ENCODE measurements around the gene PSTPIP1. TPM values are rescaled to one million over a fixed set of nuclear protein-coding genes. Genes with fewer than 3 reads are reported as not detected.
A peak's percentile ranks its signal among the peaks of the same experiment; 100 is the strongest.

Gene PSTPIP1
- total RNA-seq, 2 donors from 2014 or later, result 3.3 to 3.6 TPM

DNA sequence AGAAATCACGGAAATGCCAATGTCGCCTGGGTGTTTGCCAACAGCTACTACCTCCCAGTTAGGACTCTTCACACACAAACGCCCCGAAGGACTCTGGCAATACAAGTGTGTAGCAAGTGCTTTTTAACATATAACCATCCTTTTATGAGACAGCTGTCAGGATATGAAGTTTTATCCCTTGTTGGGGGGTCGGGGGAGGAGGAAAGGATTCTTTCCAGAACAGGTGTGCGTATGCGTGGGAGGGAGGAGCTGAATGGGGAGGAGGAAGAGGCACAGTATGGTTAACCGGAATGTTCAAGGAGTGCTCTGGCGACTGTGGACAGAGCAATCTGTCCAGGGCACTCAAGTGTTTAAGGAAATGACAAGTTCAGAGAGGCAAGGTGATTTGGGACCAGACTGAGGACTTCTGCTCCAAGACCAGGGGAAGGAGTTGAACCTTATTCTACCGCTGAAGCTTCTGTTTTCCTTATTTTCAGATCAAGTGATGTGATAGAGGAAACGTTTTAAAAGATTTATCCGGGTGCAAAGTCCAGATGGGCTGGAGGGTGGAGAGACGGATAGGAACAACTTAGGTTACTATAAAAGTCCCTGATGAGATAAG lies 74.7 kb downstream of the PSTPIP1 start:
- peaks cover 53% of the 10 kb centered on the region for H3K4me1 ChIP-seq

DNA sequence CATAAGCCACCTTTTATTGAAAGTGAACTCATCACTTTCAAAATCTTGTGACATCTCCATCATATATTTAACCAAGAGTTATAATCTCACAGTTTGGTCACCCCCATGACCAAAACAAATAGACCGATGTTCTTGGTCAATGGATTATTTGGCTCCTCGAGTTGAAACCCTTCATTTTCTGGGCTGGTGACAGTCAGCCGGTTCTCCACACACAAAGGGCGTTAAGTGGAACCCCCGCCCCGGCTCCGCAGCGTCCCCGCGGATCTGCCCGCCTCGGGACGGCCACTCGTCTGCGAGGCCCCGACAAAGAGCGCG lies 75.2 kb downstream of the PSTPIP1 start:
- Histone ChIP-seq H3K27ac (peak overlapping the region; percentile 84 to 94 (median 92)), H3K4me1 (peaks cover 48% of the 10 kb centered on the region), H3K4me3 (peak overlapping the region; percentile 5 to 67), H3K9me3 (no peaks in the 10 kb centered on the region), H3K36me3 (replicated peaks in 1 of 2; ENCODE audit: insufficient read depth in 1 of 2, low read depth in 2 of 2) (no peaks in the 10 kb centered on the region), H3K27me3 (no peaks in the 10 kb centered on the region)
- intact Hi-C loops (cut with DNase I), result no loop called here
- TF ChIP-seq, protein P1, sequence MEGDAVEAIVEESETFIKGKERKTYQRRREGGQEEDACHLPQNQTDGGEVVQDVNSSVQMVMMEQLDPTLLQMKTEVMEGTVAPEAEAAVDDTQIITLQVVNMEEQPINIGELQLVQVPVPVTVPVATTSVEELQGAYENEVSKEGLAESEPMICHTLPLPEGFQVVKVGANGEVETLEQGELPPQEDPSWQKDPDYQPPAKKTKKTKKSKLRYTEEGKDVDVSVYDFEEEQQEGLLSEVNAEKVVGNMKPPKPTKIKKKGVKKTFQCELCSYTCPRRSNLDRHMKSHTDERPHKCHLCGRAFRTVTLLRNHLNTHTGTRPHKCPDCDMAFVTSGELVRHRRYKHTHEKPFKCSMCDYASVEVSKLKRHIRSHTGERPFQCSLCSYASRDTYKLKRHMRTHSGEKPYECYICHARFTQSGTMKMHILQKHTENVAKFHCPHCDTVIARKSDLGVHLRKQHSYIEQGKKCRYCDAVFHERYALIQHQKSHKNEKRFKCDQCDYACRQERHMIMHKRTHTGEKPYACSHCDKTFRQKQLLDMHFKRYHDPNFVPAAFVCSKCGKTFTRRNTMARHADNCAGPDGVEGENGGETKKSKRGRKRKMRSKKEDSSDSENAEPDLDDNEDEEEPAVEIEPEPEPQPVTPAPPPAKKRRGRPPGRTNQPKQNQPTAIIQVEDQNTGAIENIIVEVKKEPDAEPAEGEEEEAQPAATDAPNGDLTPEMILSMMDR (IDR thresholded peaks at IDR 0.05), result no peak
- TF ChIP-seq POLR2A (IDR thresholded peaks at IDR 0.05), result no peak
- no peak for ATAC-seq
- 1 to 2% methylated on average over 17 to 18 of the region's 18 CpGs for WGBS, 2 donors
- no peak for DNase-seq

More for the DNA sequence above, 74.7 kb downstream of the PSTPIP1 start:
- Histone ChIP-seq H3K27ac (peak overlapping the region; percentile 84 to 94 (median 92)), H3K4me3 (peak overlapping the region; percentile 5 to 67), H3K27me3 (no peaks in the 10 kb centered on the region), H3K9me3 (no peaks in the 10 kb centered on the region), H3K36me3 (replicated peaks in 1 of 2; ENCODE audit: insufficient read depth in 1 of 2, low read depth in 2 of 2) (no peaks in the 10 kb centered on the region)
- TF ChIP-seq, protein P1 (IDR thresholded peaks at IDR 0.05), result no peak
- TF ChIP-seq POLR2A (IDR thresholded peaks at IDR 0.05), result peak in 2 of 3 donors; percentile 37 to 47
- ATAC-seq (peak; percentile 30), DNase-seq (peak; percentile 40 to 63 (median 57))
- WGBS, 2 donors, result 4 to 8% methylated on average over 13 of the region's 13 CpGs
- intact Hi-C loops (cut with DNase I), result no loop called here

DNA sequence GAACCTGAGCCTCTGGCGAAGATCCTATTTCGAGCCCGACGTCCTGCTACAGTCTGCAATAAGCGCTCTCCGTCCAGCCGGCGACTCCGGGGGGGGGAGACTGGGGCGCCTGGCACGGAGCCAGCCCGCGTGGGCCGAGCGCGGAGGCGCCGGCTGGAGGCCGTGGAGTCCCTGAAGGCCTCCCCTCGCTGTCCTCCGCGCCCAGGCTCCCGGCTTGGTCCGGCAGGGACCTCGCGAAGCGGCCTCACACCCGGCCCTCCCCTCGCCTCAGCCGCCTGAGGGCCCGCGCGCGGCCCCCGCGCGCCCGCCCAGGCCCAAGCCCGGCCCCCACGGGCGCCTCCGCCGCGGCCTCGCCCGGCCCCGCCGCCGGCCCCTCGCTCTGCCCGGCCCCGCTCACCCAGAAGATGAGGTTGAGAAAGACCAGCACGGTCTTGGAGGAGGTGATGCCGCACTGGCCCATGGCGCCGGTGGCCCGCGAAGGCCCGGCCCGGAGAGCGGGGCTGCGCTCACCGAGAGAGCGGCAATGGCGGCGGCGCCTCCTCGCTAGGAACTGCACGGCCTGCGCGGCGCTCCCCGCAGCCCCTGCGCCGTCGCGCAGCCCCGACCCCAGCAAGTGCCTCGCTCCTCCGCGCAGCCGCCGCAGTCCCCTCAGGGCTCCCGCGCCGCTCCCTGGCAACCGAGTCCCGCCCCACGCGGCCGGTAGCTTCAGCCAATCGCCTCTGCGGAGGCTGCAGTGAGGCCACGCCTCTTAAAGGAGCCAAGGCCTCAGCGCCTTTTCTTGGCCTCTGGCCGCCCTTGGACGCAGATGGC lies 75.8 kb downstream of the PSTPIP1 start, which contains the start of gene TSPAN3:
Gene TSPAN3 (minus strand): TSS at position 615 of the 810 bp plus-strand sequence. CDS start 155 bp downstream, at position 460.
- Histone ChIP-seq H3K4me1 (peaks cover 43% of the 10 kb centered on the region), H3K9me3 (no peaks in the 10 kb centered on the region), H3K36me3 (replicated peaks in 1 of 2; ENCODE audit: insufficient read depth in 1 of 2, low read depth in 2 of 2) (no peaks in the 10 kb centered on the region), H3K27ac (peak within 1 kb of the TSS; percentile 84 to 94 (median 92)), H3K4me3 (peak within 1 kb of the TSS; percentile 55 to 67), H3K27me3 (no peaks in the 10 kb centered on the region)
- ATAC-seq (peak; percentile 93), DNase-seq (peak; percentile 93 to 94 (median 94))
- intact Hi-C loops (cut with DNase I), result no loop called here
- TF ChIP-seq, protein P1 (IDR thresholded peaks at IDR 0.05), result no peak
- peak; percentile 54 to 77 (median 74) for TF ChIP-seq POLR2A (IDR thresholded peaks at IDR 0.05)
- WGBS, 2 donors, result 0 to 1% methylated on average over 18 to 68 of the region's 97 CpGs

DNA sequence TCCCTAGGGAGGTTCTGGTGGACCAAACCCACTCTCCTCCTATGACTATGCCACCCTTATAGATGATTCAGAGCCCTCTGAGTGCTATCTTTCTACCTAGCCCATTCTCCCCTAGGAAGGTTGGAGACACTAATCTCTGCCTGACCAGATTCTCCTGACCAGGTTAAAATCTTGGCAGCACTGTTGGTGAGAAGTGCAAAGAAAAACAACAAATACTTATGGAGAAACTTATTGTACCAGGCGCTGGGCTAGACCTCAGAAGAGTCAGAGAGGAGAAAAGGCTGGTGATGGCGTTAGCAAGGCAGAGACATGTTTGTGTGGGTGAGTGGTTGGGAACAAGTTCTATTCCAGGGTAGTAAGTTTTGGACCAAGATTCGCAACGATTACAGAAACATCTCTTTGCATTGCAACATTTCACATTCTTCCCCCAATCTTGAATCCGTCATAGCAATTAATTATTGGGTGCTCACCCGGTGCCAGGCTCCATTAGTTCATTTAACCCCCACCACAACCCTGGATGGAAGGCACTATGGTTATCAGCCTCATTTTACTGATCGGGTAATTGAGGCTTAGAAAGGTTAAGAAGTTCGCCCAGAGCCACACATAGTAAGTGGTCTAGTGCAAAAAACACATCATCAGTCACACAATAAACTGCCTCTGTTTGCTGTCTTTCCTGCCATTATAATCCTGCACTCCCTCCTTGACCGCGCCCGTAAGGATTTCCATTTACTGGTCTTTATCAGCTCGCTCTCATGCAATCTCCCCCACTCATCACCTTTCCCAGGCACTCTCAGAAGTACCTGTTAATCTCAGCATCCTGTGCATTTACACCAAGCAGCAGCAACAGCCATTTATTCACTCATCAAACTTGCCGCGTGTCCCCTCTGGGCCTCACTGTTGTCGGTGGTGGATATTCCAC lies 76.6 kb downstream of the PSTPIP1 start:
- TF ChIP-seq, protein P1 (IDR thresholded peaks at IDR 0.05), result no peak
- no peak for TF ChIP-seq POLR2A (IDR thresholded peaks at IDR 0.05)
- Histone ChIP-seq H3K4me1 (peaks cover 36% of the 10 kb centered on the region), H3K4me3 (no peak overlapping the region), H3K9me3 (no peaks in the 10 kb centered on the region), H3K36me3 (replicated peaks in 1 of 2; ENCODE audit: insufficient read depth in 1 of 2, low read depth in 2 of 2) (no peaks in the 10 kb centered on the region), H3K27me3 (no peaks in the 10 kb centered on the region), H3K27ac (peak overlapping the region in 3 of 4 donors; percentile 84 to 93 (median 92))
- no peak for ATAC-seq
- DNase-seq, result no peak
- intact Hi-C loops (cut with DNase I), result no loop called here
- 69 to 78% methylated on average over 15 of the region's 15 CpGs for WGBS, 2 donors
